Stimulated activated effector memory CD8-positive, alpha-beta T cell treated with anti-CD3 and anti-CD28 coated beads, Interleukin-12 subunit alpha, Interleukin-12 subunit beta, amount 100 ng/mL, for 72 hours (primary cell): ENCODE results near the gene PROSER3.
A peak's percentile ranks its signal among the peaks of the same experiment; 100 is the strongest.
"Not testable (repeated sequence)": the region's sequence is repeated elsewhere in the genome, so short reads cannot be mapped to it uniquely, and the experiment has no call there.

Source experiments
- ATAC-seq: fragments of 150-1000 bp; cut with Tn5 transposase; 2 replicates; pipeline ENCODE4 v1.10.0; 2021
- DNase-seq, 2 donors: peaks; one replicate each; pipeline ENCODE4 v3.0.0; 2021 to 2022; ENCODE audit warnings: low spot score in 2 of 2
- H3K27ac Mint-ChIP-seq: one replicate; pipeline ENCODE4 v1.8.0; 2022; ENCODE audit warnings: mild to moderate bottlenecking, mixed read lengths
- H3K36me3 Mint-ChIP-seq: one replicate; pipeline ENCODE4 v1.8.0; 2022; ENCODE audit warnings: mild to moderate bottlenecking, mixed read lengths
- H3K4me1 Mint-ChIP-seq: one replicate; pipeline ENCODE4 v1.8.0; 2022; ENCODE audit warnings: mixed read lengths
- H3K4me3 Mint-ChIP-seq: one replicate; pipeline ENCODE4 v1.8.0; 2022; ENCODE audit warnings: mild to moderate bottlenecking, mixed read lengths
- H3K9me3 Mint-ChIP-seq: one replicate; pipeline ENCODE4 v1.8.0; 2022; ENCODE audit warnings: mixed read lengths

Gene PROSER3

DNA sequence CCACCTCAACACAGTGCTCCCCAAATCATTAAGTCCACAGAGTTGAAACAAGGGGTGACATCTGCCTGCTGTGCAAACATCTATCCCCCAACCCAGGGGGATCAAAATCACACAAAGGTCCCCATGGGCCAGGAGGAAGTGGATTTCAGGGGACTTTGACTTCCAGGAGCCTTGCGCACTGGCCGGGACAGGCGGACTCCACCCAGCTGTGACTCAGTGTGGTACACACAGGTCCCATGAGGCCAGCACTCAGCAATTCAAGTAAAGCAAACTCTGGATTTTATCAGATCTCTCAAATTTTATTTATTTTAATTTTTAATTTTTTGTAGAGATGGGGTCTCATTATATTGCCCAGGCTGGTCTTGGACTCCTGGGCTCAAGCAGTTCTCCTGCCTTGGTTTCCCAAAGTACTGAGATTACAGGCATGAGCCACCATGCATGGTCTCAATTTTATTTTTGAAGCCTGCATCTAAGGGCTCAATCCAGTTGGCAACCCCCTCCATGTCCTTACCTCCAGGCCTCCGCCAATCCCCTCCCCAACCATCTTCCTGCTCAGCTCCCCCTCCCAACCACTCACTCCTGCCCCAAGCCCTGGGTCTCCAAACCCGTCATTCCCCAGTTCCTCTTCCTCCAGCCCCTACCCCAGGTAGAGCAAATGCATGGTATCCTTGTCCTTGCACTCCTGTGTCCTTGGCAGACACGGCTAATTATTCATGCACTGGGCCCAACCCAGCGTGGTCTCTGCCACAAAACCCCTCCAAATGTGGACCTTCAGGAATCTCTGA lies 35.6 kb downstream of the PROSER3 start:
- Mint-ChIP-seq H3K36me3 (no peaks in the 10 kb centered on the region), H3K4me3 (no peak overlapping the region), H3K27ac (no peak overlapping the region), H3K4me1 (peaks cover 11% of the 10 kb centered on the region), H3K9me3 (no peaks in the 10 kb centered on the region)
- DNase-seq: no peak
- no peak for ATAC-seq

DNA sequence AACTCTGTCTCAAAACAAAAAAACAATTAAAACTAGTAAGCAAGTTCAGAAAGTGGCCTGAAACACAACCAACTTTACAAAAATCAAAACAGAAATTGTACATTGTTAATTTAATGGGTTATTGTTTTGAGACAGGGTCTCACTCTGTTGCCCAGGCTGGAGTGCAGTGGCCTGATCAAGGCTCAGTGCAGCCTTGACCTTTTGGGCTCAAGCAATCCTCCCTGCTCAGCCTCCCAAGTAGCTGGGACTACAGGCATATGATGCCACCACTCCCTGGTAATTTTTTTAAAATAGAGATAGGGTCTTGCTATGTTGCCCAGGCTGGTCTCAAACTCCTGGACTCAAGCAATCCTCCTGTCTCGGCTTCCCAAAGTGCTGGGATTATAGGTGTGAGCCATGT lies 37.6 kb downstream of the PROSER3 start:
- not testable (repeated sequence) for ATAC-seq, H3K36me3 Mint-ChIP-seq, H3K27ac Mint-ChIP-seq, DNase-seq, H3K9me3 Mint-ChIP-seq, H3K4me3 Mint-ChIP-seq
- H3K4me1 Mint-ChIP-seq: peaks cover 11% of the 10 kb centered on the region

DNA sequence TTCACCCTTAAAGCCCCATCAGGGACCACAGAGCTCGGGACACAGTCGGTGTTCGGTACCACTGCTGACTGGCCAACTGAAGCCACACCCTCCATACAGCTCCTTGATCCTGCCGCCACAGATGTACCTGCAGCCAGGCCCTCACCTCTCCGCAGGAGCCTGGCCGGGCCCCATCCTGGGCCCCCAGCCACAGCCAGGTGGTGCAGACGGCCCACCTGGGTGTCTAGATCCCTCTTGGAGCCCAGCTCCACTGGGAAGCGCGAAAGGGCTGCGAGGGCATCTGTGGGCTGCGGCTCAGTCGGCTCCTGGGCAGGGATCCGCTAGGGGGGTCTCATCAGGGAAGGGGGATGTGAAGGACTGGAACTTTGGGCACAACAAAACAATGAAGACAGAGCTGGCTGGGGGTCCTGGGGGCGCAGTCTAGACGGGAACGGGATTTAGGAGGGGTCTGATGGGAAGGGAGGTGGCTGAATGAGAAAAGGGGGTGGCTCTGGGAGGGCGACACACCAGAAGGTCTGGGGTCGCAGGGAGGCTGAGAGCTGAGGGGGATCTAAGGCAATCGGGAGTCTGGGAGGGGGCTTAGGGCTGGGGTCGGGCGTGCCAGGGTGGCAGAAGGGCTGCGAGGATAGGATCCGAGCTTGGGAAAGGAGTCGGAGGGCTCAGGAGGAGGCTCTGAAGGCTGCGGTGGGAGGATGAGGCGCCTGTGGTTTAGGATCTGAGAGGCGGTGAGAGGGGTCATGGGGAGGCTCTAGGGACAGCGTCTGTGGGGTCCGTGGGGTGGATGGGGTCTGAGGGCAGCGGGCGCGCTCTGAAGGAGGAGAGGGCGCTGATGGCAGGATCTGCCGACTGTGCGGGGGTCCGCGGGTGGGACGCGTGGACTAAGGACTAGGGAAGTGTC lies 38.9 kb downstream of the PROSER3 start:
- ATAC-seq: no peak
- no peak for DNase-seq
- Mint-ChIP-seq H3K4me1 (peaks cover 11% of the 10 kb centered on the region), H3K27ac (no peak overlapping the region), H3K4me3 (peak overlapping the region; percentile 30), H3K36me3 (no peaks in the 10 kb centered on the region), H3K9me3 (no peaks in the 10 kb centered on the region)

DNA sequence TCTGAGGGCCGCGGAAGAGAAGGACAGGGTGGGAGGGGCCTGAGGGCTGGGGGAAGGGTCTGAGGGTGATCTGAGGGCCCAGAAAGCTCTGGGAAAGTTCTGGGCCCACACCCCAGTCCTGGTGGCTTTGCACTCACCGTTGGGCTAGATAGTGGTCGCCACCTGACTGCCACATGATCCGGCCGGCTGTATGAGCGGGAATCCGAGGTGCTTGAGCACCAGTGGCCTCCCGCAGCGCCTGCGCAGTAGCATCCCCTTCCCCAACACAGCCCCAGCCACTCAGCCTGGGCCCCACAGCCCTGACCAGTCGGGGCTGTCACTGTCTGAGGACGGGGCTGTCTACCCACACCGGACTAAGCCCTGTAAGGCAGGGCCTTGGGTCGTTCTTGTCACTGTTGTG lies 39.7 kb downstream of the PROSER3 start:
- DNase-seq (no peak), ATAC-seq (peak; percentile 50)
- H3K9me3 Mint-ChIP-seq: no peaks in the 10 kb centered on the region
- H3K4me1 Mint-ChIP-seq: peaks cover 11% of the 10 kb centered on the region
- H3K4me3 Mint-ChIP-seq: peak overlapping the region; percentile 30
- no peak overlapping the region for H3K27ac Mint-ChIP-seq
- H3K36me3 Mint-ChIP-seq: no peaks in the 10 kb centered on the region

DNA sequence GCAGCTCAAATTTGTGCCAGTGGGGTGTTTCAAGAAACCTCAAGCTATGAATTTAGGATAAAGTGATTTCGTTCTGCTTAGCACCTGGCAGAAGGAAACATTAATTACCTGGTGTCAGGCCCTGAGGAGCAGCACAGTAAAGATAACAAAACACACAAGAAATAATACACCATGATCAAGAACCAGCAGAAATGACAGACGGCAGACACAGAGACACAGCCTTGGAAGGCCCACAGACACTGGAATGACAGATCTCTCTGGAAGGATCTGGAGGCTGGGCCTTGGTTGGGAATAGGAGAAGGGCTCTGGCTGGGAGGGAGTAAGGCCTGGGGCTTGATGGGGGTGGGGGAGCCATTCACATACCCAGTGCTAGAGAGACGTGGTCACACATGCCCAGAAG lies 43.9 kb downstream of the PROSER3 start:
- peaks cover 25% of the 10 kb centered on the region for H3K4me1 Mint-ChIP-seq
- no peaks in the 10 kb centered on the region for H3K9me3 Mint-ChIP-seq
- no peak for ATAC-seq
- H3K36me3 Mint-ChIP-seq: no peaks in the 10 kb centered on the region
- no peak overlapping the region for H3K4me3 Mint-ChIP-seq
- no peak for DNase-seq
- H3K27ac Mint-ChIP-seq: no peak overlapping the region

DNA sequence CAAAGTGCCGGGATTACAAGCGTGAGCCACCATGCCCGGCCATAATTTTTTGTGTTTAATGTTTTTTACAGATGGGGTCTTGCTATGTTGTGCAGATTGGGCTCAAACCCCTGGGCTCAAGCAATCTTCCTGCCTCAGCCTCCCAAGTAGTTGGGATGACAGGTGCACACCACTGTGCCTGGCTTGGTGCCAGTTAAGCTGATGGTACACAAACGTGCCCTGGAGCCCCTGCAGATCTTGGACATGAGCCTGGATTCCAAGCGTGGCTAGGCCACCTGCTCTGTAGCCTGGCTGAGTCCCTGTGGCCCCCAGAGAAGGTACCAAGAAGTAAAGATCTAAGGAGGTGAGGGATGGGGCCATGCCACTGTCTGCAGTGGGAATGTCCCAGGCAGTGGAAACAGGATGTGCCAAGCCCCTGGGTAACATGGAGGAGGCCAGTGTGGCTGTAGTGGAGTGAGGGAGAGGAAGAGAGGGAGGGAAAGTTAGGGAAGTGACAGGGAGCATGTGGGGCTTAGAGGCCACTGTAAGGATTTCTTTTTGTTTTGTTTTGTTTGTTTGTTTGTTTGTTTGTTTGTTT lies 47.6 kb downstream of the PROSER3 start:
- H3K27ac Mint-ChIP-seq: peak overlapping the region; percentile 45
- H3K4me3 Mint-ChIP-seq: no peak overlapping the region
- H3K9me3 Mint-ChIP-seq: no peaks in the 10 kb centered on the region
- DNase-seq (no peak), ATAC-seq (no peak)
- no peaks in the 10 kb centered on the region for H3K36me3 Mint-ChIP-seq
- peaks cover 20% of the 10 kb centered on the region for H3K4me1 Mint-ChIP-seq

DNA sequence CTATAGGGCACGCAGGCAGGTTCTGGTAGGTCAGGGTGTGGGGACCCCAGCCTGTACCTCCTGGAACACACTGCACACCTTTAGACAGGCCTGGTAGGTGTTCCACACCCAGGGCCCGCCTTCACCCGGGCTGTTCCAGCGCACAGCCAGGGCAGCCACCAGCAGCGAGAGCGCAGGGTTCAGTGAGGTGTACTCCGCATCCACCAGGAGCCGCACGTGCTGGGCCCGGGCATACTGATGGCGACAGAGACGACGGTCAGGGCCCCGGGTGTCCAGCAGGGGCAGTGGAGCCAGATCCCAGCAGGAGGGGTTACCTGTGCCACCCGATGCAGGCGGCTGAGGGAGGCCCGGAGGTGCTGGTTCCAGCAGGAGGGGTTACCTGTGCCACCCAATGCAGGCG lies 48.6 kb downstream of the PROSER3 start:
- H3K4me1 Mint-ChIP-seq: peaks cover 20% of the 10 kb centered on the region
- DNase-seq (no peak), ATAC-seq (no peak)
- no peaks in the 10 kb centered on the region for H3K9me3 Mint-ChIP-seq
- no peak overlapping the region for H3K4me3 Mint-ChIP-seq
- H3K27ac Mint-ChIP-seq: no peak overlapping the region
- H3K36me3 Mint-ChIP-seq: no peaks in the 10 kb centered on the region

DNA sequence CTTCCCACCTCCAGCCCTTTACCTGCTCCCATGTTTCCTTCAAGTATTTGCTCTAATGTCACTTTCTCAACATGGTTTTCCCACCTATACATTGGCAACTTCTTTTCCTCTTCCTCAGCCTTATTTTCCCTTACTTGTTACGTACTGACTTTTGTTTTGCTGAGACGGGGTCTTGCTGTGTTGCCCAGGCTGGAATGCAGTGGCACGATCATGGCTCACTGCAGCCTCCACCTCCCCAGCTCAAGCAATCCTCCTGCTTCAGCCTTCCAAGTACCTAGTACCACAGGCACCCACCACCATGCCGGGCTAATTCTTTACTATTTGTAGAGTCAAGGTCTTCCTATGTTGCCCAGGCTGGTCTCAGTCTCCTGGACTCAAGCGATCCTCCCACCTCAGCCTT lies 49.7 kb downstream of the PROSER3 start:
- Mint-ChIP-seq H3K27ac (no peak overlapping the region), H3K9me3 (no peaks in the 10 kb centered on the region), H3K4me1 (peaks cover 20% of the 10 kb centered on the region), H3K4me3 (no peak overlapping the region), H3K36me3 (no peaks in the 10 kb centered on the region)
- DNase-seq (no peak), ATAC-seq (no peak)

DNA sequence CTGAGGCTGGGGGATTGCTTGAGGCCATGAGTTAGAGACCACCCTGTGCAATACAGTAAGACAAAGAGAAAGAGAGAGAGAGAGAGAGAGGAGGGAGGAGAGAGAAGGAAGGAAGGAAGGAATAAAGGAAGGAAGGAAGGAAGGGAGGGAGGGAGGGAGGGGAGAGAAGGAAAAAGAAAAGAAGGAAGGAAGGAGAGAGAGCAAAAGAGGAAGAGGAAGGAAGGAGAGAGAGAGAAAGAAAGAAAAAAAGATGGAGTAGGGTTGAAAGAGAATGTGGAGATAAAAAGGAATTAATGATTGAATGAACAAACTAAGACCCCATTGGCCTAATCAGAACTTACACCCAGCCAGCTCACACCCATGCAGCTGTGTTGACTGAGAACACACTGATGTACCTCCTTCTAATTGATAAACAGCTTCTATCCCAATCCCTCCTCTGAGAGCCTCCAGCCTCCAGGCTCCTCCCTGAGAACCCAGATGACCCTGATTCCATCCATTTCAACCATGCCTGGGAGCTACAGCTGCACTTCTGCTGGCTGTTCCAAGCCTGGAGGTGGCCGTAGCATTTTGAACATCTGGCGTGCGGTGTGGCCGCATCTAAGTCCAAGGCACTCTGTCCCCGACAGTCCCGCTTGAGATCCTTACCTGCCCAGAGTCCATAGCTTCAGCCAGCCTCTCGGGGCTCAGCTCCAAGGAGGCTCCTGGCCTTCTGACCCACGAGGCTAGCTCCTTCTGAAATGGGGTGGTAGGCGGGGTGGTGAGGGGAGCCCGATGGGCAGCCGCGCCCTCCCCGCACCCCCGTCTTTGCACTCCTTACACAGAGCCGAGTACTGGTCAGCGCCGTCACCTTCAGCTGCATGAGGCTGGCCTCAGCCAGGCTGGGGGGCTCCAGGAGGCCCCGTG lies 53.6 kb downstream of the PROSER3 start:
- peak; percentile 47 for ATAC-seq
- no peak for DNase-seq
- H3K9me3 Mint-ChIP-seq: no peaks in the 10 kb centered on the region
- no peak overlapping the region for H3K4me3 Mint-ChIP-seq
- H3K27ac Mint-ChIP-seq: no peak overlapping the region
- no peaks in the 10 kb centered on the region for H3K4me1 Mint-ChIP-seq
- H3K36me3 Mint-ChIP-seq: no peaks in the 10 kb centered on the region

DNA sequence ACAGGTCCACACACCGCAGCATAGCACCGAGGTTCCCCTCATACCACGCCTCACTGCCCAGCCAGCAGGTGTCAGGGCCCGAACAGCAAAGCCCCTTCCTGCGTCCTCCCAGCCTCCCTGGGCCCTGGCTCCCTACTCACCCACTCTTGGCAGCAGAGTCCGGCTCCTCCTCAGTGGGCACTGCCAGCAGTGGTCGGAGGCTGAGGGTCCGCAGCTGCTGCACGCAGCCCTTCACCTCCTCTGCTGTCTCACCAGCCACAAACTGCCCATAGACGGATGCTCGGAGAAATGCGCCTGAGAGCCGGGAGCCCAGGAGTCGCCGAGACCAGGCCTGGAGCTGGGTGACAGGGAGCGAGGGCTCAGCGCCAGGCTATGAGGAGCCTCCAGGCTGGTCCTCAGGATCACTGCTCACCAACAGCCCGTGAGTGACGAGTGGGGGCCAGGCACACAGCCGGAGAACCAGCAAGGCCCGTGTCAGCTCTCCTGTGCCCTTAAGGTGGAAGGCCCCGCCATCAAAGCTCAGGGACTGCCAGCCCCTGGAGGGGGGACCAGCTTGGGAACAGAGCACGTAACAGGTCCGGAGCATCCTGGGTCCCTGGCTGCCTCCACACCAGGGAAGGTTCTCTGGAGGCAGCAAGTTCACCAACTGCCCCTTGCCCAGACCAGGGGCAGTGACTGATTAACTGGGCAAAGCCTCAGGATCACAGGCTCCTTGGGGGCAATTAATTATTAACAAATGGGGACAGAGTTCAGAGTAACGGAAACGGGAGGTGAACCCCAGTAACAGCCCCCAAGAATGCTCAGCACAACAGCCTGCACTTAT lies 54.5 kb downstream of the PROSER3 start, which contains the start of gene PRODH2:
Gene PRODH2, minus strand, starts transcription at position 626 of the 823 bp plus-strand sequence. Its CDS starts 40 bp downstream, at position 586.
- no peak within 1 kb of the TSS for H3K4me3 Mint-ChIP-seq
- no peak within 1 kb of the TSS for H3K27ac Mint-ChIP-seq
- DNase-seq: no peak

DNA sequence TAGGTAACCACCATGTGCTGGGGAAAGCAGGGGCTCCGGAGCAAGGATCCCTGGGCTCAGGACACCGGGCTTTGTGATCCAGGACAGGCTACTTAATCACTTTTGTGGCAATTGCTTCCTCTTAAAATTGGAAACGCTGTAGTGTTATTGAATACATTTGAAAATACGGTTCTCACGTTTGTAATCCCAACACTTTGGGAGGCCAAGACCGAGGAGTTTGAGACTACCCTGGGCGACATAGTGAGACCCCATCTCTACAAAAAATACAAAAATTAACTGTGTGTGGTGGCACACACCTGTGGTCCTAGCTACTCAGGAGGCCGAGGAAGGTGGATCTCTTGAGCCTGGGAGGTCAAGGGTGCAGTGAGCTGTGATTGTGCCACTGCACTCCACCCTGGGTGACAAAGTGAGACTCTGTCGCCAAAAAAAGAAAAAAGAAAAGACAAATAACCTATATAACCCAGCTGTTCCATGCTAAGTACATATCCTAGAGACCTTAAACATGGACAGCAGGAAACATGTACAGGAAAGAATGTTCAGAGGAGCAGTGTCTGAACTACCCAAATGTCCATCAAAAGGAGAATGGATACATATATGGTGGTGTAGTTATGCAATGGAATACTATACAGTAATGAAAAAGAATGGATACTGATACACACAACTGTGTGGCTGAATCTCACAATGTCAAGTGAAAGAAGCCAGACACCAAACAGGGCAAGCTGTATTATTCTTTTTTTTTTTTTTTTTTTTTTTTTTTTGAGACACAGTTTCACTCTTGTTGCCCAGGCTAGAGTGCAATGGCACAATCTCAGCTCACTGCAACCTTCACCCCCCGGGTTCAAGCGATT lies 55.3 kb downstream of the PROSER3 start:
- Mint-ChIP-seq H3K27ac (no peak overlapping the region), H3K4me3 (no peak overlapping the region), H3K9me3 (no peaks in the 10 kb centered on the region), H3K36me3 (no peaks in the 10 kb centered on the region), H3K4me1 (no peaks in the 10 kb centered on the region)
- ATAC-seq: no peak
- no peak for DNase-seq

More for the DNA sequence above, 54.5 kb downstream of the PROSER3 start, which contains the start of gene PRODH2:
- Mint-ChIP-seq H3K9me3 (no peaks in the 10 kb centered on the region), H3K36me3 (no peaks in the 10 kb centered on the region), H3K4me1 (no peaks in the 10 kb centered on the region)
- ATAC-seq: peak; percentile 11

DNA sequence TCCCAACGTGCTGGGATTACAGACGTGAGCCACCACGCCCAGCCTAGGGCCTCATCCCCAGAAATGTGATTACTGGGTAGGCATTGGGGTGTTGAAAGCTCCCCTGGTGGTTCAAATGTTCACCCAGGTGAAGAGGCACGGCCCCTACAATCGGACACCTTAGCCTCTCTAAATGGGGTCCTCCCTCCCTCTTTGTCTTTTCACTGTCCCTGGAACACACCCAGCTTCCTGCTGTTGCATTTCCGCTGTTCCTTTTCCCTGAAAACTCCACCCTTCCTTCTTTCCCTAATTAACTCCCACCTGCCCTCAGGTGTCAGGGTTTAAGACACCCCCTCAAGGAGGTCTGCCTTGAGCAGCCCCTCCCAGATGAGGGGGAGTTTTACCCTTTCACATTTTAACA lies 58.3 kb downstream of the PROSER3 start:
- Mint-ChIP-seq H3K36me3 (no peaks in the 10 kb centered on the region), H3K4me1 (no peaks in the 10 kb centered on the region), H3K9me3 (no peaks in the 10 kb centered on the region), H3K4me3 (no peak overlapping the region), H3K27ac (no peak overlapping the region)
- no peak for DNase-seq
- ATAC-seq: no peak

DNA sequence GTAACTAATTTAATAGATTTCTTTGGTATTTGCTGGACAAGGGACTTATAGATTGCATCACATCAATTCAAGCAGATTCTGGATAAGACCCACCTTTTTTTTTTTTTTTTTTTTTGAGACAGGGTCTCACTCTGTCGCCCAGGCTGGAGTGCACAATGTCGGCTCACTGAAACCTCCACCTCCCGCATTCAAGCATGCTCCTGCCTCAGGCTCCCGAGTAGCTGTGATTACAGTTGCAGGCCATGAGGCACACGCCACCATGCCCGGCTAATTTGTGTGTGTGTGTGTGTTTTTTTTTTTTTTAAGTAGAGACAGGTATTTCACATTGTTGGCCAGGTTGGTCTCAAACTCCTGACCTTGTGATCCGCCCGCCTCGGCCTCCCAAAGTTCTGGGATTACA lies 58.9 kb downstream of the PROSER3 start:
- H3K4me3 Mint-ChIP-seq: no peak overlapping the region
- no peaks in the 10 kb centered on the region for H3K4me1 Mint-ChIP-seq
- H3K9me3 Mint-ChIP-seq: no peaks in the 10 kb centered on the region
- no peak for DNase-seq
- H3K27ac Mint-ChIP-seq: no peak overlapping the region
- no peak for ATAC-seq
- no peaks in the 10 kb centered on the region for H3K36me3 Mint-ChIP-seq
